GM12873 (cell line): Measurements from ENCODE around the gene YAP1.

ENCODE experiments used
- TF ChIP-seq, protein P1 (sequence below): IDR thresholded peaks from 2 replicates; pipeline ENCODE4 v1.5.1; 2012; ENCODE audit warnings: low read depth, mild to moderate bottlenecking, moderate library complexity, low read length, control low read depth; ENCODE audit not compliant: insufficient read depth; ENCODE audit errors: missing control alignments

Gene YAP1

DNA sequence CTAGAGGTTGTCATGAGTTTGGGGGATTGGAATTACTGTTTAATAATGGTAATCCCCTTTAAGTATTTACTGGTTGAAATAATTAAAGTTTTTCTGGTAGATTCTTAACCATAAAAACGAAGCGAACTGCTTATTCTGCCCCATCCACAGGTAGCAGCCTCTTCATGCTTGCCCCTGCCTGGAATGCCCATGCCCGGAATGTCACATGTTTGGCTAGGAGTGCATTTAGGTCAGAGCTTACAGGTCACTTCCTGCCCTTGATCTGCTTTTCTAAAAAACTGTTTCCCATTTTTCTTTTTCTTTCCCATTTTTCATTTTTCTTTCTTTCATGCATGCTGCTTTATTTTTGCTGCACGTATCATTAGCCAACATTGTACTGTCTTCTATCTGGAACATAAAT, 69.1 kb downstream of the YAP1 start:
- TF ChIP-seq, protein P1, sequence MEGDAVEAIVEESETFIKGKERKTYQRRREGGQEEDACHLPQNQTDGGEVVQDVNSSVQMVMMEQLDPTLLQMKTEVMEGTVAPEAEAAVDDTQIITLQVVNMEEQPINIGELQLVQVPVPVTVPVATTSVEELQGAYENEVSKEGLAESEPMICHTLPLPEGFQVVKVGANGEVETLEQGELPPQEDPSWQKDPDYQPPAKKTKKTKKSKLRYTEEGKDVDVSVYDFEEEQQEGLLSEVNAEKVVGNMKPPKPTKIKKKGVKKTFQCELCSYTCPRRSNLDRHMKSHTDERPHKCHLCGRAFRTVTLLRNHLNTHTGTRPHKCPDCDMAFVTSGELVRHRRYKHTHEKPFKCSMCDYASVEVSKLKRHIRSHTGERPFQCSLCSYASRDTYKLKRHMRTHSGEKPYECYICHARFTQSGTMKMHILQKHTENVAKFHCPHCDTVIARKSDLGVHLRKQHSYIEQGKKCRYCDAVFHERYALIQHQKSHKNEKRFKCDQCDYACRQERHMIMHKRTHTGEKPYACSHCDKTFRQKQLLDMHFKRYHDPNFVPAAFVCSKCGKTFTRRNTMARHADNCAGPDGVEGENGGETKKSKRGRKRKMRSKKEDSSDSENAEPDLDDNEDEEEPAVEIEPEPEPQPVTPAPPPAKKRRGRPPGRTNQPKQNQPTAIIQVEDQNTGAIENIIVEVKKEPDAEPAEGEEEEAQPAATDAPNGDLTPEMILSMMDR: no peak

DNA sequence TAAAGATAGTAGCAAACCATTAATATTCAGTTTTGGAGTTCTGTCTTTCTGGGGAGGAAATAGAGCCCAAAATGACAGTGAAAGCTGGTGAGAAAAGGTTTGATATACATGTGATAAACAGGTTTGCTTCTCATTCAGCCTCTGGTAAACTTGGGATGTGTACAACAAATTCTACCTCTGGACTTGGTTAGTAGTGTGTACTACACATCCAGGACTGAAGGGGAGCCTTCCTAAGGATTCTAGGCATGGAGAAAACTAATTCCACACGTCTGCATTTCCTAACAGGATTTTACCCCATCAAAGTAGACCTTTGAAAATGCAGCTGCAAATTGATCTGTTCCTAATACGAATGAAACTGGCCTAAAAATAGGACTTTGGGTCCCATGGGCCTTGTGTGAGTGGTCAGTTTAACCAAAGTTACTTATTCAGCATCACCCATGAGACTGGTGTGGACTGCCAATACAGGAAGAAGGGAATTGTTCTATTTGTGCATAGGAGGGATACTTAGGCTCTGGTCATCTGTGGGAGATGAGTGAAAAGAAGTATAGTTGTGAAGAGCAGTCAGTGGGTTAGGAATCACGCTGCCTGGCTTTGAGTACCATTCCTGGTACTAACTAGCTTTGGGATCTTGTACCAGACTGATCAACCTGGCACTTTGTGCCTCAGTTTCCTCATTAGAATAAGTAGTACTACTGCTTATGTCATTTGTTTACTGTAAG, 74.2 kb downstream of the YAP1 start:
- TF ChIP-seq, protein P1: no peak

DNA sequence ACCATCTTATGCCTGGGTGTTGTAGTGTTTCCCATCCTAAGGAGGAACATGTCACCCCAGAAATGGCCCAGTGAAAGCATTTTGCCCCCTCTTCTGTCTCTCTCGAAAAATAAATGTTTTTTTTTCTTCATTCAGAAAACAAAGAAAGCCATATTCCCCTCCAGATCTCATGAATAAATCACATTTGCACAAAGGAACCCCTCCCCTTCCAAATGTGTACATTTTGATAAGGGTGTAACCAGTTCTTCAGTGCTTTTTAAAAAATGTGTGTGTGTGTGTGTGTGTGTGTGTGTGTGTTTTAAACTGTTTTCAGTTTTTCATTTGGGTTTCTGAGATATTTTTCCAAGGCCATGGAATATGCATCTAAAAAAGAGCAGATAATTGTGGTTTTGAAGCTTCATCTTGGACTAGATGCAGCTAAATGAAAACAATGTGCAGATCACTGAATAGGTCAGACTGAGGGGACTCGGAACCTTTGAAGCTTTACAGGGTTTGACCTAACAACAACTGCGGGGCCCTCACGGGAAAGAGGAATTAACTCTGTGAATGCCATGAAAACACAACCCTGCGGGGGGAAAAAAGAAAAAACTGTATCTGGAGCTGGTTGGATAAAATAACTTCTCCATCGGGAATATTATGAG, 76.4 kb downstream of the YAP1 start:
- TF ChIP-seq, protein P1: no peak

DNA sequence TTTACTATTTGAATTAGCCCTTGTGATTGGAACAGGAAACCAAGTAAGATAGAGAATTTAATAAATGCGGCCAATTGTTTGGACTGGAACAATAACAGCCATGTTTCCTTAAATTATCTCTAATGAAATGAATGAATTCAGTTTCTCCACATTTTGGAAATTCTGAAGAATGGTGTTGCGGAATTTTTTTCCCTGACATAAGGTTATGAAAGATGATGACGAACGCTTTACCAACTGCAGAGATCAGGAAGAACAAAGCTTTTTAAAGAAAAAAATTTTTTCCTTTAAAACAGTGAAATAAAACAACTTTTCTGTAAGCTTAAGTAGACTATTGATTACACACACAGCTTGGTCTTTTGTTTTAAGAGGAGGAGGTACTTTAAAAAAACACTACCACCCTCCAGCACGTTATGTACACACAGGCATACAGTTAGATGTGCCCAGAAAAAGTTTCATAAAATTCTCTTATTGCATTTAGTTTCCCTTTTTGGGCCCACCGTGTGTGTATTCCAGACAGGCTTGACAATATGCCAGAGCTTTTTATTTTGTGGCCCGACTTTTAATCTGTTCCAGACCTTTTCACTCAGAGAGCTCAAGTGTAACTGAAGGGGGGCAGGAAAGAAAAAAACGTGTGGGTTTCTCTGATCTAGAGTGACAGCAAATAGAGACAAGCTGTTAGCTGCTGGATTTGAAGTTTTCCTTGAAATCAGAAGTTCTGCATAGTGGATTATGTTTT, 77.3 kb downstream of the YAP1 start:
- TF ChIP-seq, protein P1: no peak

DNA sequence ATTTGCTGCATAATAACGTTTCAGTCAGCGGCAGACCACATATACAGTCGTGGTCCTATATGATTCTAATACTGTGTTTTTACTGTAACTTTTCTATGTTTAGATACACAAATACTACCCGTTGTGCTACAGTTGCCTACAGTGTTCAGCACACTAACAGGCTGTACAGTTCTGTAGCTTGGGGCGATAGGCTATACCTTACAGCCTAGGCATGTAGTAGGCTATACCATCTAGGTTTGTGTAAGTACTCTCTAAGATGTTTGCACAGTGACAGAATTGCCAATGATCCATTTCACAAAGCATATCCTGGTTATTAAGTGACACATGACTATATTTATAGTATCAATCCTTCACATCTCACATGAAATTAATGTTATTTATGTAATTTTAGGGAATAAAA, 78.2 kb downstream of the YAP1 start:
- TF ChIP-seq, protein P1: no peak

DNA sequence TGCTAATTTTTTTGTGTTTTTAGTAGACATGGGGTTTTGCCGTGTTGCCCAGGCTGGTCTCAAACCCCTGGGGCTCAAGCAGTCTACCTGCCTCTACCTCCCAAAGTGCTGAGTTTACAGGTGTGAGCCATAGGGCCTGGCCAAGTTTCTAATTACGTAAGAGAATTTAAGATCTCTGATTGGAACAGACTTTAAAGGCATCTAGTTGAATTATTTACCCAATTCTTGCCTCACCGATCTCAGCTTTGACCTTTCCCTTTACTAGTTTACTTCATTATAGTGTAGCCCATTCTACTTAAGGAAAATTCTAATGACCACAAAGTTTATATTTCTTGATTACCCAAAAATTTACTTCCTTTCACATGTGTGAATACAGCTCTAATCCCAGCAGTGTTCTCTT, 81.6 kb downstream of the YAP1 start:
- TF ChIP-seq, protein P1: no peak
